ENCODE measurements around the gene TM4SF20.

TM4SF20 gene

DNA sequence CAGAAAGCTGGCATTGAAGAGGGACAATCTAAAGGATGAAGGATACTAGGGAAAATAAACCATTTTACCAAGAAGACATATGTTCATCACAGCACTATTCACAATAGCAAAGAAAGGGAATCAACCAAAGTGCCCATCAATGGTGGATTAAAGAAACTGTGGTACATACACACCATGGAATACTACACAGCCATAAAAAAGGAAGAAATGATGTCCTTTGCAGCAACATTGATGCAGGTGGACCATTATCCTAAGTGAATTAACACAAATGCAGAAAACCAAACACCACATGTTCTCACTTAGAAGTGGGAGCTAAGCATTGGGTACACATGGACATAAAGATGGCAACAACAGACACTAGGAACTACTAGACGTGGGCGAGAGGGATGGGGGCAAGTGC, 61.3 kb downstream of the TM4SF20 start:
- no peak for DNase-seq

DNA sequence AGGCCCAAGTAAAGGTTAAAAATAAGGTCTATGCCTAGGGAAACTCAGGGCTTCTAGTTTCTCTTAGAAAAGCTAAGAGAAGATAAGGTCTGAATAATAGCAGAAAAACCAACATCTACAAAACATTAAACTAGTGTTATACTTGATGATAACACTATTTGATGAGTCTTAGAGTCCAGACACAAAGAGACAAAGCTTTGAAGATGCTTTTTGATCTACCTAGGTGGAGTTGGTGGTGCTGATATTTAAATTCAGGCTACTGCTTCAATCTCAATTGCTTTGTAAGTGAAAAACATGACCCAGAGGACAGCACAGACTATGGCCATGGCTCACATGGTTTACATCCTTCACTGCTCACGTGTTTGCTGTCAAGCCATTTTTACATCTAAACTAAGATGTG, 65.8 kb downstream of the TM4SF20 start:
- DNase-seq = no peak

DNA sequence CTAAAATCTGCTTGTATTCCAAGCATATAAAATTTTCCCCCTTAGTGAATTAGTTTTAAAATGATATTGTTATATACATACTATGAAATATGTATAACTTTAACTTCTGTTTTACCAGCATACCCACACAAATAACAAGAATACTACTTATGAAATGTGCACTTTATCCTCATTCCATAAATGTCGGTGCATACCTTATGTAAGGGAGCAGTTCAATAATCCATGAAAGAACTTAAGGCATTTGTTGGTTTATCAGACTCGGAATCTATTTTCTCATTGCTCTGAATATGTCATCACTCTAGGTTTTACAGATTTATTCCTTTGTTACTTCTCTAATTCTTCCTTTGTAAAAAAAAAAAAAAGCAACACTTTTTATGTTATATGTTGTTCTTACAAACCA, 66.5 kb downstream of the TM4SF20 start:
- no peak for DNase-seq

Data from inflammatory macrophage treated with lipopolysaccharide for 4 hours (primary cell).